ENCODE results near the gene AP3B1.

Gene AP3B1

GRCh38 chr5:77981820-77982219 is 312.7 kb downstream of the AP3B1 start:
- H3K36me3 ChIP-seq (ENCODE audit: insufficient read depth, low read length): no peaks in the 10 kb centered on the region
- H3K4me3 ChIP-seq (ENCODE audit: low read depth, low read length): no peak overlapping the region
- no peak overlapping the region for H3K27ac ChIP-seq (ENCODE audit: low read depth, low read length)
- H3K4me1 ChIP-seq (ENCODE audit: control insufficient read depth, insufficient read depth, low read length, unreplicated experiment): no peaks in the 10 kb centered on the region
- H2AFZ ChIP-seq (ENCODE audit: low read length, unreplicated experiment): no peak overlapping the region
- H3K27me3 ChIP-seq (ENCODE audit: insufficient read depth, low read length): peaks cover 25% of the 10 kb centered on the region
- H3K79me2 ChIP-seq (ENCODE audit: control insufficient read depth, insufficient read depth, low read length, unreplicated experiment): no peaks in the 10 kb centered on the region

DNA sequence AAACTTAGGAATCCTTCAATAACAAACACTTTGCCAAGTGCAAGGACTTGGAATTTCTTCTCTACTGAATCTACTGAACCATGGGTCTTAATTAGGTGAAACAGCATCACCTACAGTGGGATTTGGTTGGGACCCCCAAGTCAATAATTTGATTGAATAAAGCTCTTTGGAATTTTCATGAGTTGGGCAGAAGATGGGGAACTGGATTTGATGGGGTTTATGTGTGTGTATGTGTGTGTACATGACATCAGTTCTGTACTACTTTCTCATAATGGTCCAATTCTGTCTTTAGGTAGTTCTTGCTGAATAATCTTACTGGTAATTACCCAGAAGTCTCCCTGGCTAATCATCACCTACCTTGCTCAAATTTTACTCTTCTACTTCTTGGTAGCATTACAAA is 319.9 kb downstream of the AP3B1 start:
- no peaks in the 10 kb centered on the region for H3K36me3 ChIP-seq (ENCODE audit: insufficient read depth, low read length)
- H3K4me1 ChIP-seq (ENCODE audit: control insufficient read depth, insufficient read depth, low read length, unreplicated experiment): no peaks in the 10 kb centered on the region
- no peak overlapping the region for H3K27ac ChIP-seq (ENCODE audit: low read depth, low read length)
- no peaks in the 10 kb centered on the region for H3K79me2 ChIP-seq (ENCODE audit: control insufficient read depth, insufficient read depth, low read length, unreplicated experiment)
- no peak overlapping the region for H3K4me3 ChIP-seq (ENCODE audit: low read depth, low read length)
- H2AFZ ChIP-seq (ENCODE audit: low read length, unreplicated experiment): no peak overlapping the region
- peaks cover 59% of the 10 kb centered on the region for H3K27me3 ChIP-seq (ENCODE audit: insufficient read depth, low read length)

- no peaks in the 10 kb centered on the region for H3K79me2 ChIP-seq (ENCODE audit: control insufficient read depth, insufficient read depth, low read length, unreplicated experiment)
- H3K27me3 ChIP-seq (ENCODE audit: insufficient read depth, low read length): peaks cover 48% of the 10 kb centered on the region
- H3K27ac ChIP-seq (ENCODE audit: low read depth, low read length): no peak overlapping the region
- H3K4me1 ChIP-seq (ENCODE audit: control insufficient read depth, insufficient read depth, low read length, unreplicated experiment): no peaks in the 10 kb centered on the region
- H2AFZ ChIP-seq (ENCODE audit: low read length, unreplicated experiment): peak overlapping the region; percentile 26
- no peaks in the 10 kb centered on the region for H3K36me3 ChIP-seq (ENCODE audit: insufficient read depth, low read length)
- peak overlapping the region; percentile 70 for H3K4me3 ChIP-seq (ENCODE audit: low read depth, low read length)
Measured at GRCh38 chr5:77973253-77973609, 321.3 kb downstream of the AP3B1 start.

GRCh38 chr5:77972469-77973252 is 321.8 kb downstream of the AP3B1 start:
- Histone ChIP-seq H3K4me3 (ENCODE audit: low read depth, low read length) (peak overlapping the region; percentile 70), H3K79me2 (ENCODE audit: control insufficient read depth, insufficient read depth, low read length, unreplicated experiment) (no peaks in the 10 kb centered on the region), H2AFZ (ENCODE audit: low read length, unreplicated experiment) (peak overlapping the region; percentile 26), H3K27ac (ENCODE audit: low read depth, low read length) (no peak overlapping the region), H3K4me1 (ENCODE audit: control insufficient read depth, insufficient read depth, low read length, unreplicated experiment) (no peaks in the 10 kb centered on the region), H3K36me3 (ENCODE audit: insufficient read depth, low read length) (no peaks in the 10 kb centered on the region), H3K27me3 (ENCODE audit: insufficient read depth, low read length) (peaks cover 48% of the 10 kb centered on the region)

DNA sequence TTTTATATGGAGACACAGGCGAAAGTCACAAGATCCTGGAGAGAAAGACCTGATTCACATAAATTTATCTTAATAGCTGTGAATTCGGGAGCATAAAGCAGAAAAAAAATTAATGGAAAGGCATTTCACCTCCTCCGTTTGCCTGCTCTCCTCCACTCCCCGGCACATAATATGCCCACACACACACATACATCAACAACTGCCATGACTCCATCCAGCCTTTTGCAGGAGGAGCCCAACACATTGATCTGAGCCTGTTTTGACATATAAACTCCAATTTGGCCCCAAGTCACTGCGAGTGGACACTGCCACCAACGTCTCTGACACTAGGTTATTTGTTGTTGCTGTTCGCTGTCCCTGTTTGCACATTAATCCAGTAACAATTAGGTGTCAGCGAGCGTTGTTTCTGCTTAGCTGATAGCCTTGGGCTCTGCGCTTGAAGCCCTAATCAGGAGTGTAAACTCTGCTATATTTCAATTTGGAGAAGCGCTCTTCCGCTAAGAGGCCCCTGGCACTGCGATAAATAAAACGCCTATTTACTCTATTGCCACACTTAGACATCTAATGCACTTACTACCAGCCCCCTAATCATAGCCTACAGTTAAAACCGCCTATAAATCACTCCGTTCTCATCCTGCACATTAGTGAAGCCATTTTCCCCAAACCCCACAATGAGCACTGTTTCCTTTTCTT is 322.6 kb downstream of the AP3B1 start:
- Histone ChIP-seq H3K4me1 (ENCODE audit: control insufficient read depth, insufficient read depth, low read length, unreplicated experiment) (no peaks in the 10 kb centered on the region), H3K4me3 (ENCODE audit: low read depth, low read length) (peak overlapping the region; percentile 70), H3K27me3 (ENCODE audit: insufficient read depth, low read length) (peaks cover 48% of the 10 kb centered on the region), H2AFZ (ENCODE audit: low read length, unreplicated experiment) (peak overlapping the region; percentile 26), H3K27ac (ENCODE audit: low read depth, low read length) (no peak overlapping the region), H3K79me2 (ENCODE audit: control insufficient read depth, insufficient read depth, low read length, unreplicated experiment) (no peaks in the 10 kb centered on the region), H3K36me3 (ENCODE audit: insufficient read depth, low read length) (no peaks in the 10 kb centered on the region)

DNA sequence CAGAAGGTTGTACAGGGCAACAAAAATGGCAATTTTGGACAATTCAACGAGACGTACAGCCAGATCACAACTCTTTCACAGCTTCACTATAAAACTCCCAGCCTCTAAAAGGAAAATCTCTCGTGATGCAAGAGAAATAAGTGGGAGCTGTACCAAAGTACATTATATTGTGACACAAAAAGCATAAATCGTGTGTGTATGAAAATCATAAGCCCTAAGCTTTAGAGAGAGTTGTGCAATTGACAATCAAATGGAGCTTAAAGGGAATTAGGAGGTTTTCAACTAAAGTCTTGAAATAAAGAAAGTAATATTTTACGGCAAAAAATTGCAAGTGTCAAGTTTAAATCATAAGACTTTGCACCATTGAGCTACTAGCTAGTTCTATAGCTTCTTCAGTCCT is 323.6 kb downstream of the AP3B1 start:
- Histone ChIP-seq H3K4me1 (ENCODE audit: control insufficient read depth, insufficient read depth, low read length, unreplicated experiment) (no peaks in the 10 kb centered on the region), H2AFZ (ENCODE audit: low read length, unreplicated experiment) (no peak overlapping the region), H3K27ac (ENCODE audit: low read depth, low read length) (no peak overlapping the region), H3K36me3 (ENCODE audit: insufficient read depth, low read length) (no peaks in the 10 kb centered on the region), H3K4me3 (ENCODE audit: low read depth, low read length) (no peak overlapping the region), H3K27me3 (ENCODE audit: insufficient read depth, low read length) (peaks cover 48% of the 10 kb centered on the region), H3K79me2 (ENCODE audit: control insufficient read depth, insufficient read depth, low read length, unreplicated experiment) (no peaks in the 10 kb centered on the region)

GRCh38 chr5:77963795-77964194 is 330.7 kb downstream of the AP3B1 start:
- H3K27ac ChIP-seq (ENCODE audit: low read depth, low read length): no peak overlapping the region
- no peaks in the 10 kb centered on the region for H3K79me2 ChIP-seq (ENCODE audit: control insufficient read depth, insufficient read depth, low read length, unreplicated experiment)
- H2AFZ ChIP-seq (ENCODE audit: low read length, unreplicated experiment): no peak overlapping the region
- no peak overlapping the region for H3K4me3 ChIP-seq (ENCODE audit: low read depth, low read length)
- H3K36me3 ChIP-seq (ENCODE audit: insufficient read depth, low read length): no peaks in the 10 kb centered on the region
- H3K27me3 ChIP-seq (ENCODE audit: insufficient read depth, low read length): peaks cover 9% of the 10 kb centered on the region
- H3K4me1 ChIP-seq (ENCODE audit: control insufficient read depth, insufficient read depth, low read length, unreplicated experiment): no peaks in the 10 kb centered on the region

GRCh38 chr5:77960863-77961396 is 333.6 kb downstream of the AP3B1 start:
- Histone ChIP-seq H3K36me3 (ENCODE audit: insufficient read depth, low read length) (no peaks in the 10 kb centered on the region), H3K27ac (ENCODE audit: low read depth, low read length) (no peak overlapping the region), H3K27me3 (ENCODE audit: insufficient read depth, low read length) (peaks cover 23% of the 10 kb centered on the region), H2AFZ (ENCODE audit: low read length, unreplicated experiment) (no peak overlapping the region), H3K79me2 (ENCODE audit: control insufficient read depth, insufficient read depth, low read length, unreplicated experiment) (no peaks in the 10 kb centered on the region), H3K4me1 (ENCODE audit: control insufficient read depth, insufficient read depth, low read length, unreplicated experiment) (no peaks in the 10 kb centered on the region), H3K4me3 (ENCODE audit: low read depth, low read length) (no peak overlapping the region)

GRCh38 chr5:77960305-77960704 is 334.2 kb downstream of the AP3B1 start:
- H3K4me1 ChIP-seq (ENCODE audit: control insufficient read depth, insufficient read depth, low read length, unreplicated experiment): no peaks in the 10 kb centered on the region
- H3K36me3 ChIP-seq (ENCODE audit: insufficient read depth, low read length): no peaks in the 10 kb centered on the region
- H3K4me3 ChIP-seq (ENCODE audit: low read depth, low read length): no peak overlapping the region
- H3K79me2 ChIP-seq (ENCODE audit: control insufficient read depth, insufficient read depth, low read length, unreplicated experiment): no peaks in the 10 kb centered on the region
- H2AFZ ChIP-seq (ENCODE audit: low read length, unreplicated experiment): no peak overlapping the region
- no peak overlapping the region for H3K27ac ChIP-seq (ENCODE audit: low read depth, low read length)
- H3K27me3 ChIP-seq (ENCODE audit: insufficient read depth, low read length): peaks cover 23% of the 10 kb centered on the region

DNA sequence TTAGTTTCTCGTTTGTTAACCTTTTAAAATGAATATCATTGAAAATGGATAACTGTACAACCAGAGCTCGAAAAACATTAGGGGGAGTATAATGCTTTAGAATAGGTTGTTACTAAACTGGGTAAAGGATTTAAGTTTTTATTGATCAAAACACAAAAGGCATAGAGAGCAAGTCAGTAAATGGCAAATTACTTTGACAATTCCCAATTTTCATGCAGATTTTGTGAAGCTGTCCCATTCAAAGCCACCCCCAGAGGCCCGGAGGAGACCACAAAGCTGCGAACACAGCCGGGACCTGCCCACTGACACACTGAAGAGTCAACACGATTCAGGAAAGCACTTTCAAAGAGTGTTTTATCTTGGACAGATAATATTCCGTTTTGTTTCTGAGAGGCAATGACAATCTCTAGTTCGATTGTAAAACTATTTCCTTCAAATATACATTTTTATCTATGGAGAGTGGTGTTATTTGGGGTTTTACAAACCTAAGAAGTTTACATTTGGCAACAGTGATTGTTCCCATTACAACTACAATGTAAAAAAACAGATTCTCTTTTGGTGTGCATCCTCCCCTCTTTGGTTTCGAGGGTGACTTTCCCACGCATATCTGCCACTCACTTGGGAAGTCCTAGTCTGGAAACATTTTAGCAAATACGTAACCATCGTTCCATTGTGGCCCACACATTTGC is 335.7 kb downstream of the AP3B1 start:
- H3K27me3 ChIP-seq (ENCODE audit: insufficient read depth, low read length): peaks cover 23% of the 10 kb centered on the region
- H3K79me2 ChIP-seq (ENCODE audit: control insufficient read depth, insufficient read depth, low read length, unreplicated experiment): no peaks in the 10 kb centered on the region
- no peak overlapping the region for H3K4me3 ChIP-seq (ENCODE audit: low read depth, low read length)
- H3K27ac ChIP-seq (ENCODE audit: low read depth, low read length): no peak overlapping the region
- H2AFZ ChIP-seq (ENCODE audit: low read length, unreplicated experiment): no peak overlapping the region
- H3K4me1 ChIP-seq (ENCODE audit: control insufficient read depth, insufficient read depth, low read length, unreplicated experiment): no peaks in the 10 kb centered on the region
- H3K36me3 ChIP-seq (ENCODE audit: insufficient read depth, low read length): no peaks in the 10 kb centered on the region
